ENCODE measurements around the gene LGR4.

- TF ChIP-seq CTCF (IDR thresholded peaks at IDR 0.05): no peak
- no peak for TF ChIP-seq EZH2 (IDR thresholded peaks at IDR 0.05; ENCODE audit: borderline replicate concordance, insufficient read depth, low read depth, low read length, poor library complexity, severe bottlenecking)
Observed at GRCh38 chr11:27462543-27462942, 10.0 kb downstream of the LGR4 start.
